ENCODE data around the gene RNF217. TPM values are rescaled to one million over a fixed set of nuclear protein-coding genes. Genes with fewer than 3 reads are reported as not detected.
A peak's percentile ranks its signal among the peaks of the same experiment; 100 is the strongest.

The RNF217 gene
- total and polyA plus RNA-seq, 2 of the 13 experiments (the other 11 are each of a cell fraction or from before 2014, with no cell fraction given), result 2.2 to 2.4 TPM

GRCh38 chr6:124962639-124963415, 590 bp downstream of the RNF217 start (continued):
- TF ChIP-seq ATF7-NPFF (CRISPR knock-in tag; IDR thresholded peaks at IDR 0.05; ENCODE audit: low read depth) (no peak), ELF1 (CRISPR knock-in tag; IDR thresholded peaks at IDR 0.05) (no peak), RFX3 (CRISPR knock-in tag; IDR thresholded peaks at IDR 0.05) (no peak), ZNF350 (CRISPR knock-in tag; IDR thresholded peaks at IDR 0.05; ENCODE audit: borderline replicate concordance, low read depth) (no peak), TCF7L2 (IDR thresholded peaks at IDR 0.05; ENCODE audit: low read depth, low read length) (no peak), ZNF703 (CRISPR knock-in tag; IDR thresholded peaks at IDR 0.05; ENCODE audit: borderline replicate concordance) (no peak), HMG20A (CRISPR knock-in tag; IDR thresholded peaks at IDR 0.05; ENCODE audit: borderline replicate concordance) (no peak), PATZ1 (CRISPR knock-in tag; IDR thresholded peaks at IDR 0.05) (0 out of 2 replicates have a peak, but pooled peaks have one; percentile 26), ZNF777 (CRISPR knock-in tag; IDR thresholded peaks at IDR 0.05) (peak; percentile 93), HDAC2 (CRISPR knock-in tag; IDR thresholded peaks at IDR 0.05) (no peak), TAF1 (CRISPR knock-in tag; IDR thresholded peaks at IDR 0.05) (no peak), ZNF775 (CRISPR knock-in tag; IDR thresholded peaks at IDR 0.05; ENCODE audit: borderline replicate concordance) (no peak), ZNF574 (CRISPR knock-in tag; IDR thresholded peaks at IDR 0.05) (no peak), HOXA9 (CRISPR knock-in tag; IDR thresholded peaks at IDR 0.05; ENCODE audit: borderline replicate concordance) (no peak), ZBTB2 (CRISPR knock-in tag; IDR thresholded peaks at IDR 0.05; ENCODE audit: low read depth) (no peak), ZFAT (CRISPR knock-in tag; conservative IDR thresholded peaks at IDR 0.05) (no peak), ZNF746 (CRISPR knock-in tag; IDR thresholded peaks at IDR 0.05) (peak; percentile 36; the same call in 1 of the 2 replicates), PHF5A (CRISPR knock-in tag; IDR thresholded peaks at IDR 0.05; ENCODE audit: low read depth, unreplicated experiment) (no peak), SAP130 (CRISPR knock-in tag; IDR thresholded peaks at IDR 0.05; ENCODE audit: low read depth) (0 out of 2 replicates have a peak, but pooled peaks have one; percentile 10), HNRNPK (IDR thresholded peaks at IDR 0.05; ENCODE audit: low read depth, low read length, poor library complexity, severe bottlenecking) (peak; percentile 68), ZNF564 (CRISPR knock-in tag; IDR thresholded peaks at IDR 0.05) (no peak), CTCF (CRISPR knock-in tag; IDR thresholded peaks at IDR 0.05) (0 out of 2 replicates have a peak, but pooled peaks have one; percentile 20)

All from HepG2 (cell line).